Calu3 (cell line): ENCODE data around the gene ANKRA2. TPM values are rescaled to one million over a fixed set of nuclear protein-coding genes. Genes with fewer than 3 reads are reported as not detected.

Experiments
- BruUV-seq: library from RNA; stranded (reverse); fragments of 400-500 nt; replicated peaks from 2 replicates; lab custom pipeline; 2021; lab: Mats Ljungman, UMichigan
- CTCF ChIA-PET: fragments of 300-600 bp; sonication (Branson Sonifier 250); formaldehyde crosslinking; loops from one replicate; lab custom pipeline; 2022; ENCODE audit warnings: antibody characterized with exemption; lab: Charles Lee
- DNase-seq: peaks from one replicate; pipeline ENCODE4 v3.0.0; 2022
- H3K27ac Mint-ChIP-seq: one replicate; pipeline ENCODE4 v1.8.0; 2022; ENCODE audit warnings: mixed read lengths; ENCODE audit not compliant: unreplicated experiment
- H3K27me3 Mint-ChIP-seq: one replicate; pipeline ENCODE4 v1.8.0; 2022; ENCODE audit warnings: mixed read lengths; ENCODE audit not compliant: unreplicated experiment
- H3K36me3 Mint-ChIP-seq: one replicate; pipeline ENCODE4 v1.8.0; 2022; ENCODE audit warnings: mild to moderate bottlenecking, moderate library complexity, mixed read lengths; ENCODE audit not compliant: insufficient read depth, unreplicated experiment
- H3K4me1 Mint-ChIP-seq: one replicate; pipeline ENCODE4 v1.8.0; 2022; ENCODE audit warnings: mild to moderate bottlenecking, low read depth, mixed read lengths; ENCODE audit not compliant: unreplicated experiment
- H3K4me3 Mint-ChIP-seq: one replicate; pipeline ENCODE4 v1.8.0; 2022; ENCODE audit warnings: mild to moderate bottlenecking, low read depth, moderate library complexity, mixed read lengths; ENCODE audit not compliant: unreplicated experiment
- H3K9me3 Mint-ChIP-seq: one replicate; pipeline ENCODE4 v1.8.0; 2022; ENCODE audit warnings: low read depth, mixed read lengths; ENCODE audit not compliant: unreplicated experiment
- intact Hi-C: fragments of 100-400 bp; cut with micrococcal nuclease; formaldehyde crosslinking; loops from one replicate; pipeline ENCODE4 v1.10.0; 2022; ENCODE audit not compliant: unreplicated experiment
- total RNA-seq: library from RNA; stranded (reverse); gene quantifications from 2 replicates; pipeline ENCODE4 v1.2.3, GENCODE V29; 2022
- TF ChIP-seq, protein P1 (sequence below): fragments of 200-600 bp; IDR thresholded peaks from one replicate; pipeline ENCODE4 v1.8.0; 2022; ENCODE audit warnings: antibody characterized with exemption; ENCODE audit not compliant: unreplicated experiment

ANKRA2 gene
- total RNA-seq, 1 experiment from 2014 or later = 26.5 TPM

DNA sequence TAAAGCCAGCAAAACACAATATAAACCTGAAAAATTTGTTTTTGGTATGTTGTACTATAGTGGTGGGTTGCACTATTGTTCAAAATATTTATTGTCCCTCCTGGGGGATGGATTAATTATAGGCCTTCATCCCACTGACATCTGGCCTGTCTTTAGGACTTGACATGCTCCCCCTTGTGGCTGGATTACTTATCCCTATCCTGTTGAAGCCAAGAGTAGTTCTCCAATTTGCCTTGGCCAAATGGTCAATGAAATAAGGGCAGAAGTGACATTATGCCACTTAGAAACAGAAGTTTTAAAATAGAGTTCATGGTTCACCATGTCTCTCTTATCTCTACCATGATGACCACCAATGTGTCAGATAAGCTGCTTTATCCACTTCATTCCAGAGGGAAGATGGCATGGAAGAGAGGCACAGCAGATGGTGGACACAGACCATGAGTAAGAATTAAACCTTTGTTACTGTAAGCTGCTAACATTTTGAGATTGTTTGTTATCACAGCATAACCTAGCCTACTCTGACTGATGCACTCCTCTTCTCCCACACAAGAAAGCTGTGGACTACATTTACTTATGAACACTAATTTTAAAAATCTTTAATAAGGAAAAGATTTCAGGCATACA, 31.4 kb upstream of the ANKRA2 start:
- intact Hi-C loops = loop anchor here (10.0 kb wide), 1 partner anchor 1048 kb away; the partner anchor contains the start of gene ENC1

DNA sequence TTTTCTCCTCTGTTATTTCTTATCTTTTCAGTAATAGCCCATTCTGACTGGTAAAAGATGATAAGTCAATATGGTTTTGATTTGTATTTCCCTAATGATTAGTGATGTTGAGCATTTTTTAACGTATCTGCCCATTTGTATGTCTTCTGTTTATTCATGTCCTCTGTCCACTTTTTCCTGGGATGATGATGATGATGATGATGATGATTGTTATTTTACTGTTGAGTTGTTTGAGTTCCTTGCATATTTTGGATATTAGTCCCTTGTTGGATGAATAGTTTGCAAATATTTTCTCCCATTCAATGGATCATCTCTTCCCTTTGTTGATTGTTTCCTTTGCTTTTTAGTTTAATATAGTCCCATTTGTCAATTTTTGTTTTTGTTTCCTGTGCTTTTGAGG, 27.1 kb upstream of the ANKRA2 start:
- H3K27ac Mint-ChIP-seq = no peak overlapping the region
- intact Hi-C loops = loop anchor here (5.0 to 10.0 kb wide), 2 partner anchors 35 to 1052 kb away; partner anchors contain the start of genes ARHGEF28 and ENC1
- DNase-seq = no peak
- no peaks in the 10 kb centered on the region for H3K36me3 Mint-ChIP-seq
- BruUV-seq = no TSS peak
- no peaks in the 10 kb centered on the region for H3K9me3 Mint-ChIP-seq
- no peak overlapping the region for H3K4me3 Mint-ChIP-seq
- TF ChIP-seq, protein P1, sequence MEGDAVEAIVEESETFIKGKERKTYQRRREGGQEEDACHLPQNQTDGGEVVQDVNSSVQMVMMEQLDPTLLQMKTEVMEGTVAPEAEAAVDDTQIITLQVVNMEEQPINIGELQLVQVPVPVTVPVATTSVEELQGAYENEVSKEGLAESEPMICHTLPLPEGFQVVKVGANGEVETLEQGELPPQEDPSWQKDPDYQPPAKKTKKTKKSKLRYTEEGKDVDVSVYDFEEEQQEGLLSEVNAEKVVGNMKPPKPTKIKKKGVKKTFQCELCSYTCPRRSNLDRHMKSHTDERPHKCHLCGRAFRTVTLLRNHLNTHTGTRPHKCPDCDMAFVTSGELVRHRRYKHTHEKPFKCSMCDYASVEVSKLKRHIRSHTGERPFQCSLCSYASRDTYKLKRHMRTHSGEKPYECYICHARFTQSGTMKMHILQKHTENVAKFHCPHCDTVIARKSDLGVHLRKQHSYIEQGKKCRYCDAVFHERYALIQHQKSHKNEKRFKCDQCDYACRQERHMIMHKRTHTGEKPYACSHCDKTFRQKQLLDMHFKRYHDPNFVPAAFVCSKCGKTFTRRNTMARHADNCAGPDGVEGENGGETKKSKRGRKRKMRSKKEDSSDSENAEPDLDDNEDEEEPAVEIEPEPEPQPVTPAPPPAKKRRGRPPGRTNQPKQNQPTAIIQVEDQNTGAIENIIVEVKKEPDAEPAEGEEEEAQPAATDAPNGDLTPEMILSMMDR = no peak
- CTCF ChIA-PET = interaction anchor here (1.2 to 3.1 kb wide), 3 partner anchors 73 to 200 kb away, joined by 3 to 39 read pairs (median 15); no protein-coding TSS in a partner anchor
- peaks cover 29% of the 10 kb centered on the region for H3K4me1 Mint-ChIP-seq
- H3K27me3 Mint-ChIP-seq = no peaks in the 10 kb centered on the region

More for the DNA sequence above, 31.4 kb upstream of the ANKRA2 start:
- no peaks in the 10 kb centered on the region for H3K27me3 Mint-ChIP-seq
- no TSS peak for BruUV-seq
- CTCF ChIA-PET = interaction anchor here (0.5 to 1.8 kb wide), 5 partner anchors 25 to 1441 kb away, joined by 3 to 5 read pairs (median 3); no protein-coding TSS in a partner anchor
- H3K9me3 Mint-ChIP-seq = peaks cover 2% of the 10 kb centered on the region
- H3K4me1 Mint-ChIP-seq = peaks cover 22% of the 10 kb centered on the region
- no peaks in the 10 kb centered on the region for H3K36me3 Mint-ChIP-seq
- TF ChIP-seq, protein P1 = peak; percentile 67
- no peak overlapping the region for H3K27ac Mint-ChIP-seq
- DNase-seq = peak; percentile 71
- H3K4me3 Mint-ChIP-seq = no peak overlapping the region

DNA sequence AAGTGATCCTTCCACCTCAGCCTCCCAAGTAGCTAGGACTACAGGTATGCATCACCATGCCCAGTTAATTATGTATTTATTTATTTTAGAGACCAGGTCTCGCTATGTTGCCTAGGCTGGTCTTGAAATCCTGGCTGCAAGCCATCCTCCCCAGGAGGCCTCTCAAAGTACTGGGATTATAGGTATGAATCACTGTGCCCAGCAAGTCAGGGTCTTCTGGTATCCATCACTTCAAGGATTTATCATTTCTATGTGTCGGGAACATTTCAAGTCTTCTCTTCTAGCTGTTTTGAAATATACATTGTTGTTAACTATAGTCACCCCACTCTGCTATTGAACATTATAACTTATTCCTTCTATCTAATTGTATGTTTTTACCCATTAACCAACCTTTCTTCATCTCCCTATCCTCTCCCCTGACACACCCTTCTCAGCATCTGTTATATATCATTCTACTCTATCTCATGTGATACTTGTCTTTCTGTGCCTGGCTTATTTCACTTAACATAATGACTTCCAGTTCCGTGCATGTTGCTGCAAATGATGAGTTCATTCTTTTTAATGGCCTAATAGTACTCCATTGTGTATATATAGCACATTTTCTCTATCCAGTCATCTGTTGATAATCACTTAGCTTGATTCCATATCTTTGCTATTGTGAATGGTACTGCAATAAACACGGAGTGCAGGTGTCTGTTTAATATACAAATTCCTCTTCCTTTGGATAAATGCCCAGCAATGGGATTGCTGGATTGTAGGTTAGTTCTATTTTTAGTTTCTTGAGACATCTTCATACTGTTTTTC, 26.5 kb upstream of the ANKRA2 start:
- intact Hi-C loops = loop anchor here (1.0 to 10.0 kb wide), 4 partner anchors 35 to 1053 kb away; partner anchors contain the start of genes ARHGEF28 and ENC1
- Mint-ChIP-seq H3K36me3 (no peaks in the 10 kb centered on the region), H3K4me3 (no peak overlapping the region), H3K9me3 (no peaks in the 10 kb centered on the region), H3K27me3 (no peaks in the 10 kb centered on the region), H3K4me1 (peaks cover 26% of the 10 kb centered on the region), H3K27ac (no peak overlapping the region)
- TF ChIP-seq, protein P1 = no peak
- DNase-seq = peak; percentile 29
- CTCF ChIA-PET = interaction anchor here (0.7 to 3.1 kb wide), 11 partner anchors 14 to 310 kb away, joined by 3 to 39 read pairs (median 6); no protein-coding TSS in a partner anchor
- BruUV-seq = no TSS peak

- Mint-ChIP-seq H3K9me3 (no peaks in the 10 kb centered on the region), H3K4me3 (no peak overlapping the region), H3K27me3 (no peaks in the 10 kb centered on the region), H3K4me1 (peaks cover 23% of the 10 kb centered on the region), H3K36me3 (no peaks in the 10 kb centered on the region), H3K27ac (no peak overlapping the region)
- TF ChIP-seq, protein P1 = peak; percentile 84
- no TSS peak for BruUV-seq
- CTCF ChIA-PET = interaction anchor here (0.6 to 3.1 kb wide), 14 partner anchors 15 to 311 kb away, joined by 3 to 39 read pairs (median 6); no protein-coding TSS in a partner anchor
- intact Hi-C loops = loop anchor here (1.0 to 10.0 kb wide), 4 partner anchors 36 to 1054 kb away; partner anchors contain the start of genes ARHGEF28 and ENC1
- peak; percentile 82 for DNase-seq
These were observed 25.8 kb upstream of the ANKRA2 start for GRCh38 chr5:73591102-73591695.
